ENCODE results near the gene OOEP. TPM values are rescaled to one million over a fixed set of nuclear protein-coding genes. Genes with fewer than 3 reads are reported as not detected.

OOEP gene
- total RNA-seq, 4 donors from 2014 or later, result not detected

DNA sequence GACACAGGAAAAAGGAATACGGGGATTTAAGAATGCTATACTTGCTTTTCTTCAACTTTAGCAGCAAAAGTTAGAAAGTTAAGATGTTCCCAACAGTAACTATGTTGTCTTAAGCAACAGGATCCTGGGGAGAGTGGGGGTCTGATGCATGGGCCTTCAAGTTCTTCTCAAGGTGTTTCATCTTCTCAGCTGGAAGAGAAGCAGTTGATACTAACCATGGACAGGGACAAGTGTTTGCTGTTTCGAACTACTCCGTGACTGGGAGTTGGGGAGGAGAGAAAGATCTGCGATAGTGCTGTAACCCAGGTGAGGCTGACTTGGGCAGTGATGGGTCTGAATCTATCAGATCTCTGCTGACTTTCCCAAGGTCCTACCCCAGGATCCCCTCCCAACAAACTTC is 1.0 kb downstream of the OOEP start:
- Histone ChIP-seq H3K27me3 (no peaks in the 10 kb centered on the region), H3K4me1 (no peaks in the 10 kb centered on the region), H3K4me3 (replicated peaks in 1 of 3) (no peak overlapping the region), H3K9me3 (no peaks in the 10 kb centered on the region), H3K36me3 (no peaks in the 10 kb centered on the region), H3K27ac (no peak overlapping the region)
- DNase-seq, result no peak
- intact Hi-C loops (cut with DNase I), result no loop called here
- TF ChIP-seq, protein P1, sequence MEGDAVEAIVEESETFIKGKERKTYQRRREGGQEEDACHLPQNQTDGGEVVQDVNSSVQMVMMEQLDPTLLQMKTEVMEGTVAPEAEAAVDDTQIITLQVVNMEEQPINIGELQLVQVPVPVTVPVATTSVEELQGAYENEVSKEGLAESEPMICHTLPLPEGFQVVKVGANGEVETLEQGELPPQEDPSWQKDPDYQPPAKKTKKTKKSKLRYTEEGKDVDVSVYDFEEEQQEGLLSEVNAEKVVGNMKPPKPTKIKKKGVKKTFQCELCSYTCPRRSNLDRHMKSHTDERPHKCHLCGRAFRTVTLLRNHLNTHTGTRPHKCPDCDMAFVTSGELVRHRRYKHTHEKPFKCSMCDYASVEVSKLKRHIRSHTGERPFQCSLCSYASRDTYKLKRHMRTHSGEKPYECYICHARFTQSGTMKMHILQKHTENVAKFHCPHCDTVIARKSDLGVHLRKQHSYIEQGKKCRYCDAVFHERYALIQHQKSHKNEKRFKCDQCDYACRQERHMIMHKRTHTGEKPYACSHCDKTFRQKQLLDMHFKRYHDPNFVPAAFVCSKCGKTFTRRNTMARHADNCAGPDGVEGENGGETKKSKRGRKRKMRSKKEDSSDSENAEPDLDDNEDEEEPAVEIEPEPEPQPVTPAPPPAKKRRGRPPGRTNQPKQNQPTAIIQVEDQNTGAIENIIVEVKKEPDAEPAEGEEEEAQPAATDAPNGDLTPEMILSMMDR (IDR thresholded peaks at IDR 0.05), result no peak
- no peak for TF ChIP-seq POLR2A (IDR thresholded peaks at IDR 0.05)
- 83% methylated on average over 4 of the region's 4 CpGs for WGBS, 2 donors

DNA sequence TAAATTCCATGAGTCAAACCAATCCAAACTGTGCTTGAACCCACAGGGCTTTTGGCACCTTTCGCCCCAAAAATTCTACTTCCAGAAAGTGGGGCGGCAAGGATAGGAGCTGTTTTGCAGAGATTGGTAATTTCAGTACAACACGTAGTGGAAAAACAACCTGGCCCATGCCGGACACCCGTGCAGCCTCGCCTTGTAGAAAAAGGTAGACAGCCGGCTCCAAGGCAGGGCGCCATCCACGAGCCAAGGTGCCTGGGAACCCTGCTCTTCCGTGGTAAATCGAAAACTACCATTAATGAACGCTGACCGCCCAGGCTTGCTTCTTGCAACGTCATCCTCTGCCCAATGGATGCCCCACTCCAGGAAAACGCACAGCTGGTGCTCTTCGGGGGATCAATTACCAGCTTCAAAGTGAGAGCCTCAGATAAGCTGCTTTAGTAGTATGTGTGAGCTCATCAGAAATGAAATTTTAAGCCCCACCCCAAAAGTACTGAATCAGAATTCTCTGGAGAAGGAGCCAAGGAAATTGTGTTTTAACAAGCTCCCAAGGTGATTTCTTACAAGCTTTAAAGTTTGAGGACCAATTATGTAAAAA is 1.8 kb downstream of the OOEP start:
- H3K36me3 ChIP-seq, result no peaks in the 10 kb centered on the region
- WGBS, 2 donors, result 70 to 73% methylated on average over 14 to 16 of the region's 16 CpGs

DNA sequence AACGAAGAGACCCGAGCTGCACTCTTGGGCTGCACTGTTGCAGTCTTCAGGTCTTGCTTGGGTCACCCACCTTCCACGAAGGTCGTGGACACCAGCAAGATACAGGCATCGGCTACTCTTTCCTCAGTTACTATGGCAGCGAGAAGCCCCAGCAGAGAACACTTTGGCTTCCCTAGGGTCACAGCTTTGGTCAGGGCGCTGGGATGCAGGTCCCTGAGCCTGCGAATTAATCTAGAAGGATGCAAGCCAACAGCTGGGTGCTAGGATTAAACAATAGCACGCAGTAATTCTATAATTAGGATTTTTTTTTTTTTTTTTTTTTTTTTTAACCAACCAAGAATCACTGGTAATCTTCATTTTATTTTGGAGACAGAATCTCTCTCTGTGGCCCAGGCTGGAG is 5.1 kb downstream of the OOEP start:
- no peaks in the 10 kb centered on the region for H3K27me3 ChIP-seq
- intact Hi-C loops (cut with DNase I), result no loop called here
- DNase-seq, result no peak
- no peak overlapping the region for H3K27ac ChIP-seq
- TF ChIP-seq POLR2A (IDR thresholded peaks at IDR 0.05), result no peak
- TF ChIP-seq, protein P1 (IDR thresholded peaks at IDR 0.05), result no peak
- no peaks in the 10 kb centered on the region for H3K4me1 ChIP-seq
- no peaks in the 10 kb centered on the region for H3K9me3 ChIP-seq
- no peak overlapping the region for H3K4me3 ChIP-seq (replicated peaks in 1 of 3)
- H3K36me3 ChIP-seq, result no peaks in the 10 kb centered on the region
- WGBS, 2 donors, result 90 to 93% methylated on average over 9 of the region's 9 CpGs

More for the DNA sequence above, 1.8 kb downstream of the OOEP start:
- TF ChIP-seq, protein P1 (IDR thresholded peaks at IDR 0.05), result no peak
- TF ChIP-seq POLR2A (IDR thresholded peaks at IDR 0.05), result no peak
- H3K27ac ChIP-seq, result no peak overlapping the region
- DNase-seq, result no peak
- no peaks in the 10 kb centered on the region for H3K9me3 ChIP-seq
- no peaks in the 10 kb centered on the region for H3K27me3 ChIP-seq
- H3K4me1 ChIP-seq, result no peaks in the 10 kb centered on the region
- H3K4me3 ChIP-seq (replicated peaks in 1 of 3), result no peak overlapping the region
- intact Hi-C loops (cut with DNase I), result no loop called here

DNA sequence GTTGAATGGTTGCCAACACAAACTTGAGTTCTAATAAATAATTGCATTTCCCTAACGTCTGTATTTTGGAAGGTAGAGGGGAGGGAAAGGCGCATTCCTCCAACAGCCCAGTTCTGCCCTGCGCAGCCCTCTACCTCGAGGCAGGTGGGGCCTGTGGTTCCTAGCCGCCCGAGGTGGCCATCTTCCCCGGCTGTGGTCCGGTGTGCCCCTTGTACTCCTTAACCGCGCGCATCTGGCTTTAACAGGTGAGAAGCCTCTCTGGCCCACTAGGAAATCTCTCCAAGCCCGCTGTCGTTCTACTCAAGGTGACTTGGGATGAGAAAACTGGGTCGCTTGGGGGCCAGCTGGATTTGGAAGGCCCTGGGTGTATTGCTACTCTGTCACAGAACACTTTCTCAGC is 5.6 kb downstream of the OOEP start:
- Histone ChIP-seq H3K36me3 (no peaks in the 10 kb centered on the region), H3K9me3 (no peaks in the 10 kb centered on the region), H3K4me1 (no peaks in the 10 kb centered on the region), H3K4me3 (replicated peaks in 1 of 3) (no peak overlapping the region), H3K27ac (no peak overlapping the region), H3K27me3 (no peaks in the 10 kb centered on the region)
- whole genome bisulfite sequencing, 2 donors, result 89 to 92% methylated on average over 12 to 14 of the region's 14 CpGs
- TF ChIP-seq POLR2A (IDR thresholded peaks at IDR 0.05), result no peak
- TF ChIP-seq, protein P1 (IDR thresholded peaks at IDR 0.05), result no peak
- DNase-seq, result no peak
- intact Hi-C loops (cut with DNase I), result no loop called here

DNA sequence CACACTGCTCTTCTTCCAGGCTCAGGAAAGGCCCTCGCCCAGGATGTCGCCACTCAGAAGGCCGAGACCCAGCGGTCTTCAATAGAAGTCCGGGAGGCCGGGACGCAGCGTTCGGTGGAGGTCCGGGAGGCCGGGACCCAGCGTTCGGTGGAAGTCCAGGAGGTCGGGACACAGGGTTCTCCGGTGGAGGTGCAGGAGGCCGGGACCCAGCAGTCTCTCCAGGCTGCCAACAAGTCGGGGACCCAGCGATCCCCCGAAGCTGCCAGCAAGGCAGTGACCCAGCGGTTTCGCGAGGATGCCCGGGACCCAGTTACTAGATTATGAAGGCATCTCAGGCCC is 6.2 kb downstream of the OOEP start:
- no peaks in the 10 kb centered on the region for H3K36me3 ChIP-seq
- intact Hi-C loops (cut with DNase I), result no loop called here
- H3K27me3 ChIP-seq, result no peaks in the 10 kb centered on the region
- H3K27ac ChIP-seq, result no peak overlapping the region
- WGBS, 2 donors, result 95 to 98% methylated on average over 10 to 20 of the region's 23 CpGs
- no peaks in the 10 kb centered on the region for H3K9me3 ChIP-seq
- H3K4me1 ChIP-seq, result no peaks in the 10 kb centered on the region
- H3K4me3 ChIP-seq (replicated peaks in 1 of 3), result no peak overlapping the region
- TF ChIP-seq, protein P1 (IDR thresholded peaks at IDR 0.05), result no peak
- no peak for TF ChIP-seq POLR2A (IDR thresholded peaks at IDR 0.05)
- no peak for DNase-seq
